OCI-LY3 (cell line): ENCODE data around the gene SLC43A2.

Experiments used
- CTCF ChIP-seq: fragments of 200-600, 300-600 bp; sonication (generic); IDR thresholded peaks from 2 replicates; pipeline ENCODE4 v1.5.1; 2014; ENCODE audit warnings: antibody characterized with exemption, low read length, low read depth
- EZH2phosphoT487 ChIP-seq: fragments of 200-600 bp; shearing (Covaris generic); IDR thresholded peaks from 2 replicates; pipeline ENCODE4 v1.6.1; 2018; ENCODE audit warnings: antibody characterized with exemption, mixed run types, low read depth

- TF ChIP-seq CTCF: no peak
- TF ChIP-seq EZH2phosphoT487: no peak
Observed at GRCh38 chr17:1519678-1520077, 109.0 kb downstream of the SLC43A2 start.
